Stimulated activated effector memory CD8-positive, alpha-beta T cell treated with anti-CD3 and anti-CD28 coated beads, Interleukin-12 subunit alpha, Interleukin-12 subunit beta, amount 100 ng/mL, for 72 hours (primary cell): ENCODE results near the gene TUSC7.

Experiments
- ATAC-seq: fragments of 150-1000 bp; cut with Tn5 transposase; 2 replicates; pipeline ENCODE4 v1.10.0; 2021
- DNase-seq, 2 donors: peaks; one replicate each; pipeline ENCODE4 v3.0.0; 2021 to 2022; ENCODE audit warnings: low spot score in 2 of 2
- H3K27ac Mint-ChIP-seq: one replicate; pipeline ENCODE4 v1.8.0; 2022; ENCODE audit warnings: mild to moderate bottlenecking, mixed read lengths
- H3K36me3 Mint-ChIP-seq: one replicate; pipeline ENCODE4 v1.8.0; 2022; ENCODE audit warnings: mild to moderate bottlenecking, mixed read lengths
- H3K4me1 Mint-ChIP-seq: one replicate; pipeline ENCODE4 v1.8.0; 2022; ENCODE audit warnings: mixed read lengths
- H3K4me3 Mint-ChIP-seq: one replicate; pipeline ENCODE4 v1.8.0; 2022; ENCODE audit warnings: mild to moderate bottlenecking, mixed read lengths
- H3K9me3 Mint-ChIP-seq: one replicate; pipeline ENCODE4 v1.8.0; 2022; ENCODE audit warnings: mixed read lengths

Gene TUSC7

GRCh38 chr3:116739678-116740077 is 30.1 kb downstream of the TUSC7 start:
- no peak for DNase-seq
- Mint-ChIP-seq H3K27ac (no peak overlapping the region), H3K36me3 (no peaks in the 10 kb centered on the region), H3K4me1 (no peaks in the 10 kb centered on the region), H3K4me3 (no peak overlapping the region), H3K9me3 (peaks cover 14% of the 10 kb centered on the region)
- ATAC-seq, result no peak

GRCh38 chr3:116740293-116740692 is 30.7 kb downstream of the TUSC7 start:
- ATAC-seq, result no peak
- peaks cover 17% of the 10 kb centered on the region for H3K9me3 Mint-ChIP-seq
- DNase-seq, result no peak
- no peak overlapping the region for H3K4me3 Mint-ChIP-seq
- H3K4me1 Mint-ChIP-seq, result no peaks in the 10 kb centered on the region
- no peaks in the 10 kb centered on the region for H3K36me3 Mint-ChIP-seq
- no peak overlapping the region for H3K27ac Mint-ChIP-seq

GRCh38 chr3:116741467-116741866 is 31.9 kb downstream of the TUSC7 start:
- no peak for DNase-seq
- H3K36me3 Mint-ChIP-seq, result no peaks in the 10 kb centered on the region
- H3K9me3 Mint-ChIP-seq, result peaks cover 16% of the 10 kb centered on the region
- H3K27ac Mint-ChIP-seq, result no peak overlapping the region
- no peaks in the 10 kb centered on the region for H3K4me1 Mint-ChIP-seq
- ATAC-seq, result no peak
- no peak overlapping the region for H3K4me3 Mint-ChIP-seq

GRCh38 chr3:116743062-116743461 is 33.5 kb downstream of the TUSC7 start:
- H3K9me3 Mint-ChIP-seq, result peaks cover 10% of the 10 kb centered on the region
- H3K4me3 Mint-ChIP-seq, result no peak overlapping the region
- DNase-seq (no peak), ATAC-seq (no peak)
- H3K27ac Mint-ChIP-seq, result no peak overlapping the region
- no peaks in the 10 kb centered on the region for H3K4me1 Mint-ChIP-seq
- H3K36me3 Mint-ChIP-seq, result no peaks in the 10 kb centered on the region

GRCh38 chr3:116749388-116749787 is 39.8 kb downstream of the TUSC7 start:
- Mint-ChIP-seq H3K36me3 (no peaks in the 10 kb centered on the region), H3K27ac (no peak overlapping the region), H3K9me3 (peaks cover 12% of the 10 kb centered on the region), H3K4me3 (no peak overlapping the region), H3K4me1 (no peaks in the 10 kb centered on the region)
- no peak for ATAC-seq
- DNase-seq, result no peak

- ATAC-seq (no peak), DNase-seq (no peak)
- Mint-ChIP-seq H3K36me3 (no peaks in the 10 kb centered on the region), H3K4me1 (no peaks in the 10 kb centered on the region), H3K4me3 (no peak overlapping the region), H3K27ac (no peak overlapping the region), H3K9me3 (peaks cover 4% of the 10 kb centered on the region)
These were observed 47.7 kb downstream of the TUSC7 start for GRCh38 chr3:116757315-116757714.

- ATAC-seq (no peak), DNase-seq (no peak)
- no peaks in the 10 kb centered on the region for H3K4me1 Mint-ChIP-seq
- H3K4me3 Mint-ChIP-seq, result no peak overlapping the region
- peaks cover 7% of the 10 kb centered on the region for H3K9me3 Mint-ChIP-seq
- no peaks in the 10 kb centered on the region for H3K36me3 Mint-ChIP-seq
- H3K27ac Mint-ChIP-seq, result no peak overlapping the region
These were observed 49.7 kb downstream of the TUSC7 start for GRCh38 chr3:116759316-116759715.
